HTR-8/SVneo (cell line): Measurements from ENCODE around the gene RAPGEF4.

Source experiments
- DNase-seq: peaks from one replicate; pipeline ENCODE4 v3.0.0; 2011; ENCODE audit warnings: low spot score, mixed read lengths; ENCODE audit not compliant: insufficient read length
- FAIRE-seq: peaks from 2 replicates; lab custom pipeline; 2011; peaks lifted over from hg19 to GRCh38; lab: Jason Lieb, UNC

The RAPGEF4 gene

DNA sequence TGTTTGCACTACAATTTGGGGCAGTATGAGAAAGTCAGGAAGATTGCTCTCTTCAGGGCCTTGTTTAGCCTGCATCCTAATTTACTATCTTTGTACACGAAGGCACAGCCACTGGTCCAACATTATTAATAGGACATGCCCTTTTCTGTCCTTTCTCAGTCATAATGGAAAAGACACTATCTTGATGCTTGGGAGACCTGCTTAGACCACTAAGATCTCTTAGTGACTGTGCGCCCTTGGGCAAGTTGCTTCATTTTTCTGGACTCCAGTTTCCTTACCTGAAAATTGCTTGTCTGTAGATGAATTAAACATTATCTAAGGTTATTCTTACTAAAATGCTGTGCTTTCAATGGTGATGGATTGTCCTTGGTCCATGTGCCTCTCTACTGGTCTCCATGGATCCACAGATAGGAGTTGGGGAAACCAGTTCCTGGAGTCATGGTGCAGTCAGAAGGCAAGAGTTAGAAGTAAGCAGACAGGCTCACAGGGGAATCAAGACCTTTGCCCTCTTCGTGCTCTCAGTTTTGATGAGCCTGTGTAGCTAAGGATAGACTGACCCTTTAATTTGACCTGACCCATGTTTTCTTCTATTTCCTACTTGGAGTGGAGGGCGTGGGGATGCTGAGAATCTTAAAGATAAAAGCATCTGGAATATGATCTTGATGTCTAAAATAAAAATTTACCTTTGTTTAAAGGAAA lies 114.0 kb downstream of the RAPGEF4 start:
- no peak for DNase-seq
- FAIRE-seq, result no peak

DNA sequence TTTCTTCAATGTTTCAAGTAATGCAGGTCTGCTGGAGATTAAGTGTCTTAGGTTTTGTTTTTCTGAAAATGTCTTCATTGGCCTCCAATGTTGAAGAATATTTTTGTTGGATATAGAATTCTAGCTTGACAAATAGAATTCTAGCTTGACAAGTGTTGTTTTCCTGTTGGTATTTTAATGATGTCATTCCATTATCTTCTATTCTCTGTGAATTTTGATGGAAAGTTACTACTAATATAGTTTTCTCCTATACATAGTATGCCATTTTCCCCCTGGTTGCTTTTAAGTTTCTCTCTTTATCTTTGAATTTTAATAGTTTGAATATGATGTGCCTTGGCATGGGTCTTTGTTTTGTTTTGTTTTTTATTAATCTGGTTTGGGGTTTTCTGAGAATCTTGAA lies 119.9 kb downstream of the RAPGEF4 start:
- FAIRE-seq, result no peak

DNA sequence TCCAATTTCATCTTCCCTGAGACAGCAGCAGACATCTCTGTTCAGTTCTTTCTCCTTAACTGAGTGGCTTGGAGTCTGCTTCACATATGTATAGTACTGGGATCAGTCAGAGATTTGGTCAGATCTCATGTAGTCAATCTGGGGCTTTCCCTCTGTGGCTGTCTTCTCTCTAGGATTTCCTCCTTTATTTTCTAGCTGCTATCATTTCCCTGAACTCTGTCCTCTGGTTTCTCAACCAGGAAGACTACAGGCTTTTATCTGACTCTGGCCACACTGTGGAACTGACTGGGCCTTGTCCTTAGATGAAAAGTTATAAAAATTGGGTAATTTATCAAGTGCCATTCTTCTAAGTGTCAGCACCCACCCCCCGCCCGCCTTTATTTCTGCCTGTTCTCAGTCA lies 121.0 kb downstream of the RAPGEF4 start:
- no peak for FAIRE-seq
- no peak for DNase-seq

More for the DNA sequence above, 119.9 kb downstream of the RAPGEF4 start:
- no peak for DNase-seq

DNA sequence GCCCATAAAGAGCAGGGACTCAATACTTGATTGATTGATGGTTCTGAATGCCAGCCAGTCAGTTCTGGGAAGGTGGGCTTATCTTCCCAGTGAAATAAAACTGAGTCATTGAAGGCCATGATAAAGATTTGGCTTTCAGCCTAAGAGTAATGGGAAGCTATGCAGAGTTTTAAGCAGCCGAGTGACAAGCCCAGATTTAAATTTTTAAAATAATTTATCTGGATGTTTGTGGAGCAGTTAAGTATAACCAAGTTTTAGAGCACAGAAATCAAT lies 122.8 kb downstream of the RAPGEF4 start:
- no peak for FAIRE-seq
- no peak for DNase-seq

DNA sequence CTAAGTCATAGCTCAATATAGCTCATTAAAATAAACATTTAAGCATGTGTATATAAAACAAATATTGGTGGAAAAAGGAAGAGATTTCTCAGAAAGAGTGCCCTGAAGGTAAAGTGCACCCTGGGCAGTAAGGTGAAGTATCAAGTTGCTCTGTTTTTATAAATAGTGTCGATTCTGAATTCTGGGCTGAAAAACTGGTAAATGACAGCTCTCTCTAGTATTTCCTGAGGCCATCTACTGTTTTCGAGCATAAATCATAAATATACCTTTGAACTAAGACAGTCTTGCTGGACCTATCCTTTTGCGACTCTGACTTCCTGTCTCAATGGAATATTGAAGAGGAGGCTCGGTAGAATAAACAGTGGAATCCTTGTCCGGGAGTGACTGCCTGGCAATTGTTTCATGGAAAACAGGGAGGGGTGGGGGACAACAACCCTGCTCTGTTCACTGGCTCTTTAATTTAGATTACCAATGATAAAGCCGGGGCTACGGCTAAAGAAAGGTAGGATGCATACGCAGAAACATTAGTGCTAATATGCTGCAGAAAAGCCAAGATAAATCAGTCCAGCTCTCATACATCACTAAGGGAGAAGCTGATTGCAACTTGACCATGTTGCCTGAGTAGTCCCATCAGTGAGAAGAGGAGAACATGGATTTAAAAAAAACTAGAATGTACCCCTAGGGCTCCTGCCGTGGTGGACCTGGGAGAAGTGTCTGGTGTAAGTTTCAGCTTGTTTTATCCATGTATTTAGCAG lies 124.1 kb downstream of the RAPGEF4 start:
- DNase-seq (peak; percentile 8), FAIRE-seq (no peak)

DNA sequence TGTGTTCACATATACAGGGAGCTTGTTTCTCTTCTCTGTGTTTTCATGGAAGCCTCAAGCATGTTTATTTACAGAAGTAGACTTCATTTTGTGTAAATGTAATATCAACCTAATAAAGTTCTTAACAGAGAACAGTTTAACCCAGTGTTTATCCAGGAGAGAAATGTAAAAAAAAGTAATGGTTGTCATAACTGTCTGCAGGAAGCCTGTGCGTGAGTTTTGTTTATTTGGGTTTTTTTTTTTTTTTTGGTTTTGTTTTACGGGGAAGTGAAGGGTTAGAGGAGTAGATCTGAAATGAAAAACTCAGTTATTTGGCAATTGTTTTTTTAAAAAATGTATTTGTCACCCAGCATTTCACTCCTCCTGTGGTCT lies 124.7 kb downstream of the RAPGEF4 start:
- DNase-seq, result no peak
- FAIRE-seq, result no peak

DNA sequence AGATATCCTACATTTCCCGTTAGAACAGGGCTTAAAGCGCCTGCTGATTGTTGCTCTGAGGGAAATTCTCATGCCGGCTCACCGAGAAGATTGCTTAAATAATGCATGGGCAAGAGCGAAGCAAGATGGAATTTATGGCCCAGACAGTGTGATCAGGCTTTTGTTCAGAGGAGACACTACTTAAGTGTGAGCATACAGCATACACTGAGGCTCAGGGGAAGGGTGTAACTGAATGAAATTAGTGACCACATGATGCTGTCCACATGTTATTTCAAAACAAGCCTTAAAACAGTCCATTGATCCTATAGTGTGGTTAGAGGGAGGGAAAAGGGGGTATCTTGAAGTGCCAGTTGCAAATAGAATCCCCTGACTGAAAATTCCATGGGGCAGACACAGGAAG lies 125.5 kb downstream of the RAPGEF4 start:
- no peak for DNase-seq
- no peak for FAIRE-seq

DNA sequence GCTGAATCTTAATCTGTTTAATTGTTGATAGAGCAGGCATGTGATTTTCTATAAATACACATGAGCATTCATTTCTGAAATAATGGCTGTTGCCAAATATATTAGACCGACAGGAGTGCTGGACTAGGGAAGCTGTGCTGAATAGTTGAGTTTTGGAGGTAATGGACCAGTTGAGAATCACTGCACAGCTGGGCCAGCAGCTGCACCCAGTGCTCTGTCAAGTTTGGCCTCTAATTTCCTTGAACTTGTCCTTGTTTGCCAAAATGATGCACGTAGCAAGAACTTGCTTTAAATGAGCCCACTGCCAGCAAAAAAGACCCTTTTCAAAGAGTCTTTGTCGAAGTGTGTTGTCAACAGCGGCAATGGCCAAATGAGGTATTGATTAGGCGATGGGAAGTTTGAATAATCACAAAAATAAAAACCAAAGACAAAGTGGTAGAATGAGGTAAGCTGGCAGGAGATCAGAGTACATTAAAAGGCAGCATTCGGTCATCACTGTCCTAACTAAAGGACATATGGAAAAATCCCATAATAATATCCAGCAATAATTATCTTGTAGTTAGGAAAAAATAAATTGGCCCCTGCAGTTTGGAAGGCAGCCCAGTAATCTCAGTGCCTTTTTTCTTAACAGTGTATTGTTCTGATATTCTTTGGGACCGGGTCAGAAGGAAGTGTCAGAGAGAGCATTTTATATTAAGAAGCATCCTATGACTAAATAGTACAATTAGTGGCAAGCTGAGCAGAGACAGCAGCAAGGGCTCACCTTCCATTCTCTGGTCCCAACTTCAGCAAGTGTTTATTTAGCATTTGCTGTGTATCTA lies 126.2 kb downstream of the RAPGEF4 start:
- no peak for FAIRE-seq
- DNase-seq, result no peak

DNA sequence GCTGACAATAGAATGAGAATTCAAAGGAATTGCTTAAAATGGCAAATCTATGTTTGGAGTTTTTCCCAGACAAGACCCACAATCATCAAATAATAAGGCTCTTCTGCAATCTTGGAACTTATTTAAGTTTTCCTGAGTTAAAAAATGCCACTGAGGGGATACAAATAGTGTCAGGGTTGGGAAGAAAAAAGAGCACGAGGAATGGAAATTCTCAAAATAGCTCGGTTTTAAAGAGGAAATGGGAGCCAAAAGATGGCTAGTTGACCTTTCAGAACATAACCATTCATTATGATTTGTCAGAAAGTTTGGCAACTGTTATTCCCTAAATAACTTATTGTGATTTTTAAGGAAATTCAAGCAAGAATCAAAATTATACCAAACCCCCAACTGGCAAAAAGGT lies 127.7 kb downstream of the RAPGEF4 start:
- no peak for DNase-seq
- FAIRE-seq, result no peak

DNA sequence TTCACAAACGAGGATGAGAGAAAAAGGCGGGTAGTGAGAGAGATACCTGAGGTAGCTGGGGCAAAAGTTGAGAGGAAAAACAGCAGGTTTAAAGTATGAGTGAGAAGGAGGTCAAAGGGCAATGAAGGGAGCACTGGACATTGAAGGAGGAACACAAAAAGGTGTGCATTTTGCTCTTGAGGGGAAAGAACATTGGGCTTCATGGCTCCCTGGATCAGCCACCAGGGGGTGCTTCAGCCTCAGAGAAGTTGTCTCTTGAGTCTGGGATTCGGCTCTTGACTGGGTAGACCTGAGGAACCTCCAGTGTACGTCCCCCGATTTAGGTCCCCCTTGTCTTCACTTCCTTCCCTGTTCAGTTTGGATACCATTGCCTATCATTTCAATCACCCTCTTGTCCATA lies 128.5 kb downstream of the RAPGEF4 start:
- DNase-seq (no peak), FAIRE-seq (no peak)

DNA sequence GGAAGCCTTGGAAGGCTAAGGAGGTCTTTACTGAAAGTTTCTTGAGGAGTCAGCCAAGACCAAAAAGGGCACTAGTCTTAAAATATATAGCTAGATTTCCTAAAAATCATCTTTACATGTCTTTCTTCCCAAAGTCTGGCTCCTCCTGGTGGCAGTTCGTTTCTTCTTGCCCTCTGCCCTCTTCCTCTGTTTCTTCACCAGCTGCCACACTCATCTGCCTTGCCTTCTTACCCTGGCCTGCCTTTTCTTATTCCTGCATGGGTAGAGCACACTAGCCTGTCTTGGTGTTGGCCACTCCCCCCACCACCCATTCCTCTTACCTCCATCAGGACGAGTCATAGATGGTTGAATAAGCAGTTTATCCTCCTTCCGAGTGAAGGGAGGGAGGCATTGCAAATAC lies 129.8 kb downstream of the RAPGEF4 start:
- DNase-seq (no peak), FAIRE-seq (no peak)

DNA sequence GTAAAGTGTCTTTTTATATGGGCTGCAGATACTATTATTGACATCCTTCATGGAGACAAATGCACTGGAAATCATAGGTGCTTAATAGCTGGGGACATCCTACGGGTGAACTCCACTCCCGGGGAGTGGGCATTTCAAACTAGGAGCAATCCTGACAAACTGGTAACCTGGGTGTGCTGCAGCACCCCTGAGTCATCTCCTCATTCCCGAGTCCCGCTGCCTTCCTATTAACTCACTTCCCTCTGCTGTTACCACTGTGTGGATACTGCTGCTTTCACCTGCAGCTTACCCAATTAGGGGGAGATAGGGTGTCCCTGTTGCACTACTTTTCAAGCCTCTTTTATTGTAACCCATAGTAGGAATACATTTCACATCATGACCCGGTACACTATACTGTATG lies 134.2 kb downstream of the RAPGEF4 start:
- DNase-seq (no peak), FAIRE-seq (no peak)

DNA sequence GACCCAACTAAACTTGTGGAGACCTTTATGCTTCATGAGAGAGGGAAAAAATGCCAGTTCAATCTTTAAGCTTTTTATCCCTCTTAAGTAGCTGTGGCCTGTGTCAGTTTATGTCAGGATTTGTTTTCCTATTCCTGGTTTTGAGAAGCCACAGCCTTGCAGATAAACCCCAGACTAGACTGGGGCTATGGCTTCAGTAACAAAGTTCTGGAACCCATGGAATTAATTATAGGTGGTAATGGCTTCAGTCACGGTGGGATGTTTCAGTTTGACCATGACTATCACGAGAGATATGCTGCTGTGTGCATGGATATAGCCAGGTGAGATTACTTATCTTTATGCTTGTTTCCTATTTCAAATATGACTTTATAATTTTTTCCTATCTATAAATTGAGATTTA lies 134.8 kb downstream of the RAPGEF4 start:
- FAIRE-seq (no peak), DNase-seq (no peak)

DNA sequence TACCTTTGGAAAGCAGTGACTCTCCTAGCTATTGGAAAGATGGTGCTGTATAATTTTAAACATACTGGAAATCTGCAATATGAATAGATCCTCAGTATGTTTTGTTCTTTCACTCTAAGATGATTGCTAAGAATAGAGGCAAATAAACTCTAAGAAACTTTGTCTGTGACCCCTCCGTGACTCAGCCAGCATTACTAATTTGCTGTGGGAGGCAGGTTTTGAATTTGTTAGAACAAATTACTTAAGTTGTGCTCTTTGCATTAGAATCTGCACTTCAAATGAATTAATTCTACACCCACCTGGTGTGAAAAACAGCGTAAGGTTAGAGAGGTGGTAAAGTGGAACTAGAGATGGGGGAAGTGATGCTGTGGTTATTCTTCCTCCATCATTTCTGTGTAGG lies 142.2 kb downstream of the RAPGEF4 start:
- FAIRE-seq (no peak), DNase-seq (no peak)

DNA sequence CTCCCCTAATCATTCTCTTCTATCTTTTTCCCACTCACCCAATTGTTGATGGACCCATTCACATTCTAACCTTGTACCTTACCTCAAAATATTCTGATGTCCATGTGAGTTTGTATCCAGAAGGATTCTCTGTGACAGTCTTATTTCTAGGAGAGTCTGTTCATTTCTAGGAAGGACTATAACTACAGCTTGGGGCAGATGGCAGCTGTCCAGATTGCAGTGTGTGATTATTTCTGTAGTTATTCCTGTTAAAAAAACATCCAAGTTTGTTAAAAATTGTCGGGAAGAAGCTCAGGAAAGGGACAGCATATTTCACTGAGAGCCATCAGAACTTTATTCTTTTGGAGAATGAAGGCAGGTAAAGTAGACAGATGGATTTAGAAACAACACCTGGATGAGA lies 142.6 kb downstream of the RAPGEF4 start:
- FAIRE-seq (no peak), DNase-seq (no peak)

DNA sequence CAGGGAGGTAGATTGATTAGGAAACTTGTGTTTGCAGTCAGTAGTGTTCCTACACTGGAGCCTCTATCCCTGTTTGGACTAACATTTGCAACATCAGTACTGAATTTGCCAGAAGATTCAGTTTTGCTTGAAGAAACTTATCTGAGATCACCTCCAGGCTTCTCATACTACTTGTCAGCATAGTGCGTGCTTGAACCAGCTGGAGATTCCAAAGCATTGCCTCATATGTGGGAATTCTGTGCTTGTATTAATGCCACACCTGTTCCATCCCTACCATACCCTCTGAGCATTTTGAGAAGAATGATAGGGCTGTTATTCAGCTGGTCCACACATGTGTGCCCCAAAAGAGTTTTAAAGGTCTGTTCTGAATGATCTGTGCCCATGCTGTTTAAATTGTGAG lies 148.7 kb downstream of the RAPGEF4 start:
- DNase-seq, result no peak
- FAIRE-seq, result no peak

DNA sequence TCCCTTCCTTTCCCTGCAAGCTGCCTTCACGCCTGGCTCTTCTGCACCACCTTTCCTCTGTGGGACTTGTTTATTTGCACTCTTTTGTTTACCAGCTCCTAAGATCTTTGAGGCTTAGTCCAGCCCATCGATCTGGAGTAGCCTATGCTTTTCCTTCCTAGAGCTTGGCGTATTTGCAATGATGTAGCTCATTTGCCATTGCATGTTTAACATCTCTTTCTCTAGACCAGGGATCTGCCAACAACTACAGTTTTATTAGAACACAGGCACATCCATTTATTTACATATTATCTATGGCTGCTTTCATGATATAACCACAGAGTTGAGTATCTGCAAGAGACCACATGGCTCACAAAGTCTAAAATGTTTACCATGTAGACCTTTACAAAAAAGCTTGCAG lies 150.4 kb downstream of the RAPGEF4 start:
- DNase-seq, result no peak

DNA sequence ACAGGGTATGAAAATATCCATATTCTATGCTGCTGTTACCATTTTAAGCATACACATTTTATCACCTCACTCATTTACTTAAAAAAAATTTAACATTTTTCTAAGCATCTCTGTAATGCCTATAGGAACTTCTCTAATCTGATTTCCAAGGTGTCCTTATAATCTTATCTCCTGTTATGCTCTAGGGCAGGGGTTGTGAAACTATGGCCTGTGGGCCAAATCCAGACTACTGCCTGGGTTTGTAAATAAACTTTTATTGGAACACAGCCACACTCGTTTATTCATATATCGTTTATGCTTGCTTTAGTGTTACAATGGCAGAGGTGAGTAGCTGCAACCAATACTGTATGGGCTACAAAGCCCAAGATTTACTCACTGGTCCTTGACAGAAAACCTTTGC lies 151.6 kb downstream of the RAPGEF4 start:
- no peak for DNase-seq
- FAIRE-seq, result no peak

More for the DNA sequence above, 150.4 kb downstream of the RAPGEF4 start:
- no peak for FAIRE-seq

DNA sequence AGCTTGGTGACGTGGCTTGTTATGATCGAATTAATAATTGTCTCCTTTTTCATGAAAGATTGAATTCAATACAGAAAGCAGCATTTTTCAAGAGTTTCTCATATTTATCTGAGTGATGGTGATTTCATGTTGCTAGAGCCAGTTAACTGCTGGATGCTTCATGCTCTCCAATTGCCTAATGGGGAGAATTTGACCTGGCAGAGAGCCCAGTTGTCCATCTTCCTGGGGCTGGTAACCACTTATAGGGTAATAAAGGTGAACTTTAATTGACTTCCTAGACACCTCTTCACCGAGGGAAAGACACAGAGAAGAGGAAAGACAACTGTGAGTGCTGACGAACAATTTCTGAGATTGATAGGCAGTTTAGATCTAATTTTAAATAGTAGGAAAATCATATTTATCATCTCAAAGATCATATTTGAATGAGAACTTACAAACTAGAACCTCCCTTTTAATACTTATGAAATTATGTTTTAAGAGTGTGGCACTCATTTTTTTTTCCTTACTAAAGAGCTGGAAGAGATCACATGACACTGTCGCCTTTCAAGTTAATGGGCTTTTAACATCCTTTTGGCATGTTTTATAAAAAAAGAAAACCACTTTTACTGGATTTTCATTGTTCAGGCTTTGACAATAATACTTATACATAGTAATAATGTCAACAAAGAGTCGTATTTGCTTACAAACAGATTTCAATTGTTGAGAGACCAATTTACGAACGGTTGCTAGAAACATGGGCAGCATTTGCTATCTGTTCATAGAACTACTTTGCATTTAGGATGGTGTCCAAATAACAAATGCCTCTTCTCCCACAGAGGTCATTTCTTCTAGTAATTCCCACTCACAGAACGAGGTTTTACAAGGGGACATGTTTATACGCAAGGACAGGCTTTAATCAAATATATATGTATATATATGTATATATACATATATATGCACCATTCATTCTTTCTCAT lies 153.3 kb downstream of the RAPGEF4 start:
- FAIRE-seq (no peak), DNase-seq (no peak)

DNA sequence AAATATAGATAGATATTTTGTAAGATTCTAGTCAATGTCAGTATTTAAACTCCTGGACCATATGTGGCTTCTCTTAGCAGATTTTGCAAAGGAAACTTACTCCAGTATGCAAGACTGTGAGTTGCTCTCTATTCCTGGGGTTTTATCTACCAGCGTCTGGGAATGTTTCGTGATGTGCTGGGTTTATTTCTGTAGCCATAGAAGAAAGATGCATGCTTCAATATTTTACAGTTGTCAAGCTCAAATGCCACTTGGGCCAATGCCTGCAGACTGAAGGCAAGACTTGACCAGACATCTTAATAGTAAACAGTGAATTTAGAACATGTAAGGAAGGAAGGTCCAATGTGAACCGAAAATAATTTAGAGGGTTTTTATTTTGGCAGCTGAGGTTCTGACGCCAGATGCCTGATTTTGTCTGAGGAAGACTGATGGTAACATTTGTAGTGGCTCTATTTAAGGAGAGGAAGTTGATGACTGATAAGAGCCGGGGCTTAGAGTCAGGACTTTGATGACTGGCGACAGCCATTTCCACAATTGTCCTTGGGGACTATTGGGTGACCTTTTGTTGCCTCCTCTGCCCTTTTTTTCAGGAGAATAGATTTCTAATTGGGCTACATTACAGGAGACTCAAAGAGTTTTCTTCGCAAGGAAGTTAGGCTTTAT lies 154.3 kb downstream of the RAPGEF4 start:
- no peak for FAIRE-seq
- no peak for DNase-seq
